CMK (cell line): ENCODE measurements around the gene C14orf132.
A peak's percentile ranks its signal among the peaks of the same experiment; 100 is the strongest.

ENCODE experiments used
- DNase-seq: peaks from one replicate; pipeline ENCODE4 v3.0.0-alpha.2; 2010; ENCODE audit warnings: low read depth

The C14orf132 gene

GRCh38 chr14:96098999-96099335 is 59.8 kb downstream of the C14orf132 start:
- no peak for DNase-seq

- DNase-seq = peak; percentile 17
Measured at GRCh38 chr14:96100161-96101064, 61.3 kb downstream of the C14orf132 start.

GRCh38 chr14:96102081-96102856 is 63.1 kb downstream of the C14orf132 start:
- DNase-seq = no peak

GRCh38 chr14:96103075-96103474 is 63.9 kb downstream of the C14orf132 start:
- DNase-seq = no peak

GRCh38 chr14:96103560-96104460 is 64.6 kb downstream of the C14orf132 start:
- DNase-seq = no peak

- DNase-seq = no peak
Measured at GRCh38 chr14:96104469-96105057, 65.4 kb downstream of the C14orf132 start.

- no peak for DNase-seq
Measured at GRCh38 chr14:96105089-96105925, 66.1 kb downstream of the C14orf132 start.

- no peak for DNase-seq
Measured at GRCh38 chr14:96105926-96106441, 66.8 kb downstream of the C14orf132 start.

- DNase-seq = no peak
Measured at GRCh38 chr14:96106891-96107290, 67.7 kb downstream of the C14orf132 start.

GRCh38 chr14:96108061-96108795 is 69.1 kb downstream of the C14orf132 start:
- no peak for DNase-seq

GRCh38 chr14:96108911-96109310 is 69.7 kb downstream of the C14orf132 start:
- no peak for DNase-seq

GRCh38 chr14:96109596-96110355 is 70.6 kb downstream of the C14orf132 start:
- no peak for DNase-seq

GRCh38 chr14:96112032-96112431 is 72.9 kb downstream of the C14orf132 start:
- DNase-seq = no peak

GRCh38 chr14:96114002-96114401 is 74.8 kb downstream of the C14orf132 start:
- DNase-seq = no peak

GRCh38 chr14:96117101-96117897 is 78.1 kb downstream of the C14orf132 start:
- no peak for DNase-seq

- DNase-seq = no peak
Measured at GRCh38 chr14:96117960-96118359, 78.8 kb downstream of the C14orf132 start.

GRCh38 chr14:96118391-96118790 is 79.2 kb downstream of the C14orf132 start:
- DNase-seq = no peak

- DNase-seq = no peak
Measured at GRCh38 chr14:96119947-96120346, 80.8 kb downstream of the C14orf132 start.
